Pons (tissue), 1 donor: ENCODE data around the gene PDGFRB.
A peak's percentile ranks its signal among the peaks of the same experiment; 100 is the strongest.

ENCODE experiments used
- DNase-seq: peaks from one replicate; pipeline ENCODE4 v3.0.0-alpha.2; 2016; ENCODE audit warnings: low spot score

Gene PDGFRB

GRCh38 chr5:150144246-150144801 lies 11.3 kb downstream of the PDGFRB start:
- DNase-seq = no peak

- no peak for DNase-seq
Observed at GRCh38 chr5:150143350-150144245, 12.0 kb downstream of the PDGFRB start.

DNA sequence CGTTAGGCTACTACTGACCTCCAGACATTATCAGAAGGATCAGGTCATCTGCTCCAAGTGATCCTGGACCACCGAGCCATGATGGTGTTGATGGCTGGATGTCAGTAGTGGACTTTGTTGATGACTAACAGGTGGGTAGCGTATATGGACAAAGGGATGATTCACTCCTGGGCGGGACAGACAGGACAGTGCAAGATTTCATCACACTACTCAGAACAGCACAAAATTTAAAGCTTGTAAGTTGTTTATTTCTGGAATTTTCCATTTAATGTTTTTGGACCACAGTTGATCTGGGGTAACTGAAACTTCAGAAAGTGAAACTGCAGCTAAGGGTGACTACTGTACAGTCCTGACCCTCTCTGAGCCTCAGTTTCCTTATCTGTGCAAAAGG lies 12.7 kb downstream of the PDGFRB start:
- no peak for DNase-seq

DNA sequence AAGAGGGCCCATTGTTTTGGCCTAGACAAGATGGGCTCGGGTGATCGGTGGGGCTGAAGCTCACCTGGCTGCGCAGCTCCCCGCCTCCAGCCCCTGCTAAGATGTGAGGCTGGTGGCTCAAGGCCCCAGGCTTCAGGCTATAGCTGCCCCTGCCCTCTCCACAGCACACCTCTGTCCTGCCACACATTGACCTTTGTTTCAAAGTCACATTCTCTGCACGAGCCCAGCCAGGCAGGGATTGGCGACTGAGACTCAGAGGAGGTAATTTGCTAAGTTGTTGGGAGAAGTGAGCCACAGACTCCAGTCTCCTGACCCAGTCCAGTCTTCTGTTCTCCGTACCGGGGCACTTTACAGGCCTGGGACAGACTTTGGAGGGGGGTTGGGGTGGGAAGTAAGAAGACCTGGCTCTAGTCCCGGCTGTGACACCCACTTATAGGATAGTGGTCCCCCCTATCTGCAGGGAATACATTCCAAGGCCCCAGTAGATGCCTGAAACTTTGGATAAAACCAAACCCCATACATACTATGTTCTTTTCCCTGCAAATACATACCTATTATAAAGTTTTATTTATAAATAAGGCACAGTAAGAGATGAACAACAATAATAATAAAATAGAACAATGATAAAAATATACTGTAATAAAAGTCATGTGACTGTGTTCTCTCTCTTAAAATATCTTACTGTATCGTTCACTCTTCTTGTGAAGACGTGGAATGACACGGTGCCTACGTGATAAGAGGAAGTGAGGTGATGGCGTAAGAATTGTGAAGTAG lies 13.3 kb downstream of the PDGFRB start:
- DNase-seq = no peak

- DNase-seq = no peak
Observed at GRCh38 chr5:150141544-150142184, 14.0 kb downstream of the PDGFRB start.

GRCh38 chr5:150140830-150141229 lies 14.8 kb downstream of the PDGFRB start:
- DNase-seq = no peak

GRCh38 chr5:150139334-150139733 lies 16.3 kb downstream of the PDGFRB start:
- no peak for DNase-seq

GRCh38 chr5:150138551-150139265 lies 16.9 kb downstream of the PDGFRB start:
- DNase-seq = peak; percentile 29

GRCh38 chr5:150137997-150138396 lies 17.6 kb downstream of the PDGFRB start:
- DNase-seq = no peak

GRCh38 chr5:150137168-150137957 lies 18.3 kb downstream of the PDGFRB start:
- no peak for DNase-seq

DNA sequence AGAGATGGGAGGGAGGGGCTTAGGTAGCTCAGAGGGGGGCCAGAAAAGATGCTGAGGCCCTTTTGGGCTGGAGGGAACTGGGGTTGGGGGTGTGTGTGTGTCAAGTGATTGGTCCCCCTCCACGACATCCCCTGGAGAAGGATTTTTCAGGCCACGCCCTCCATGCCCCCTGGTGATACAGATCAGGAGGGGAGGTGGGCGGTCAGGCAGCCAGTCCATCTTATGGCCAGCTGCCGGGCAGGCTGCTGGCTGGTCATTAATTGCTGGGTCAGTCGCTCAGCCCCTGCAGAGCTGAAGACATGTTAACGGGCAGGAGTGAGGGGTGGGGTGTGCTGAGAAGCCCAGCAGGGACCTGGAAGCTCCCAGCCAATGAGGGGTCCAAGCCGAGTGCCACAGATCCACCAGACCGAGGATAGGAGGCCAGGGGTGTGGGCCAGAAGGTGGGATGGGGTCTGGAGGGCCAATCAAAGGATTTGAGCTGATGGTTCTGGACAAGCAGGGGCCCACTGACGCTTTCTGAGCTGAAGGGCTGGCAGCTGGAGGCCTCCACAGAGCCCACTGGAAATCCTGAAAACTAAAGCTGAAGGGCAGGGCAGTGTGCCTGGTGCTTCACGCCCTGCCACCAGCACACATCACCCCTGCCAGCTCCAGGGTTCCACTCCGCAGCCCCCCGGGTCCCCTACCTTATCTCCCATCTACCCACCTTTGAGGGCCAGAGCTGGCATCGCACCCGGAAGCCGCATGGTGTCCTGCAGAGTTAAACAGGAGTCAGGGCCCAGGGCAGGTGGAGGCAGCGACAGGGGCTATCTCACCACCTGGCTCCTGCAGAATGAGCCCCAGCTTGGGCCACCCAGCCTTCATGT lies 19.1 kb downstream of the PDGFRB start:
- DNase-seq = no peak

- no peak for DNase-seq
Observed at GRCh38 chr5:150135557-150136304, 19.9 kb downstream of the PDGFRB start.

DNA sequence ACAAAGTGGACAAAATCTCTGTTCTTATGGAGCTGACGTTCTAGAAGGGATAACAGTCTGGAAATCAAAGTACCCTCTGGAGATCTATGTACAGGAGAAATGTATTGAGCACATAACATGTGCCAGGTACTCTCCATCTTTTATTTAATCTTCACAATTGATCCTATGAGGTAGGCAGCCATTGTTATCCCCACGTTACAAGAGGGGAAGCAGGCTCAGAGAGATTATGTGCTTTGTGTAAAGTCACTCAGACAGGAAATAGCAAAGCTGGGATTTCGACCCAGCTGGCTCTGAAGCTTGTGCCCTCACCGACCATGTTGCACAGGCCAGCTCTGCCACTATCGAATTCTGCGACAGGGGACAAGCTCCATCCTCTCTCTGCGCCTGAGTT lies 21.5 kb downstream of the PDGFRB start:
- DNase-seq = no peak

DNA sequence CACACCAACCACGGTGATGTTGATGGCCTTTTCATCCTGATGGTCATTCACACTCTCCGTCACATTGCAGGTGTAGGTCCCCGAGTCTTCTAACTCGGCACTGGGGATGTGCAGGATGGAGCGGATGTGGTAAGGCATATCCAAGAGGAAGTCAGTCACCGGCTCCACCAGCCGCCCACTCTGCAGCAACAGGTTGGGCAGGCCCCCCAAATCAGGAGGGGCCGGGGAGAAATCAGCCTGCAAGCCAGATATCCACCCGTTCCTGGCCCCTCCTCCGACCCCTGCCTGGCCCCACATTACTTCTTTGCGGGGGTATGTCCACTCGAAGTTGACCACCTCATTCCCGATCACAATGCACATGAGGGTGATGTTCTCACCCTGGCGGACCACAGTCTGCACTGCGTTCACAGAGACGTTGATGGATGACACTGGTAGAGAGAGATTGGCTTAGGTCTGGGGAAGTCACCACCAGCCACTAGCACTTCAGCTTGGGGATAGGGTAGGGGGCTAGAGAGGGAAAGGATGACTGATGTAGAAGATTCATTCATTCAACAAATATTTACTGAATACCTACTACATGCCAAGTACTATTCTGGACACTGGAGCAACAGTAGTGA lies 22.0 kb downstream of the PDGFRB start:
- DNase-seq = no peak

GRCh38 chr5:150132740-150133139 lies 22.9 kb downstream of the PDGFRB start:
- no peak for DNase-seq

DNA sequence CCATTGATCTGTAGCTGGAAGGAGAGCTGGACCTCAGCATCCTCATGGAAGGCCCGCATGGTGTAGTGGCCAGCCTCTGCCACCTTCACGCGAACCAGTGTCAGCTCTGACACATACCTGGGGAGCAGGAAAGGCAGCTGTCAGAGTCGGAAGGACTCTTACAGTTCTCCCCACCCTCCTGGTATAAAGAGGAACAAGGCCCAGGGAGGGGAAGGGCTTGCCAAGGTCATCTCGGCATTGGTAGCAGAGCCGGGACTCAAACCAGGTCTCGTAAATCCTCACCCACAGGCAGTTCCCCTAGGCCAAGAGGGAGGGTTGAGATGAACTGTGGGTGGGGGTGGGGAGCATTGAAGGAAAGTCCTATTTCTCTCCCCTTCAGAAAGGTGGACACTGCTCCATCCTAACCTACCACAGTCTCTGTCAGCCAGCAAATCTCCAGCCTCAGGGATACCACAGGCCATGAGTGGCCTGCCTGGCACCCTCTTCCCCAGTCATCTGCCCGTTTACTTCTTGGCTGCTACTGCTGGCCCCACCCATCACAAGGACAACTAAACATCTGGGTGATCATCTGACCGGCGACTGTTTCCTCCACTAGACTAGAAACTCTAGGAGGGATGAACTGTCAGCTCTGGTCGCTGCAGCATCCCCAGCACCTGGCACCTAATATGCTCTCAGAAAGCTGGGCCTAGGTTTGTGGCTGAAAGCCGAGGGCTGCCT lies 23.5 kb downstream of the PDGFRB start:
- no peak for DNase-seq

- DNase-seq = no peak
Observed at GRCh38 chr5:150131461-150131860, 24.2 kb downstream of the PDGFRB start.

GRCh38 chr5:150130493-150130922 lies 25.1 kb downstream of the PDGFRB start:
- no peak for DNase-seq
